Parathyroid adenoma (tissue), 2 donors: ENCODE measurements around the gene LTBP4.

ENCODE experiments used
- H2AFZ ChIP-seq: fragments of 300-600 bp; sonication (generic); one replicate; pipeline ENCODE4 v1.7.0; 2017; ENCODE audit warnings: antibody characterized with exemption, mild to moderate bottlenecking
- H3K27ac ChIP-seq: fragments of 300-600 bp; sonication (generic); one replicate; pipeline ENCODE4 v1.7.0; 2017
- H3K27me3 ChIP-seq: fragments of 300-600 bp; sonication (generic); one replicate; pipeline ENCODE4 v1.7.0; 2017; ENCODE audit warnings: low read length; ENCODE audit not compliant: control insufficient read depth, insufficient read depth
- H3K36me3 ChIP-seq: fragments of 300-600 bp; sonication (generic); one replicate; pipeline ENCODE4 v1.7.0; 2017; ENCODE audit warnings: low read length; ENCODE audit not compliant: control insufficient read depth, insufficient read depth
- H3K4me1 ChIP-seq: fragments of 300-600 bp; sonication (generic); one replicate; pipeline ENCODE4 v1.7.0; 2017; ENCODE audit warnings: control low read depth
- H3K4me2 ChIP-seq: fragments of 300-600 bp; sonication (generic); one replicate; pipeline ENCODE4 v1.7.0; 2017; ENCODE audit warnings: low read length
- H3K4me3 ChIP-seq: fragments of 300-600 bp; sonication (generic); one replicate; pipeline ENCODE4 v1.7.0; 2017; ENCODE audit warnings: low read depth, low read length
- H3K79me2 ChIP-seq: fragments of 300-600 bp; sonication (generic); one replicate; pipeline ENCODE4 v1.7.0; 2017; ENCODE audit warnings: control low read depth
- H3K9ac ChIP-seq: fragments of 300-600 bp; sonication (generic); one replicate; pipeline ENCODE4 v1.7.0; 2017; ENCODE audit warnings: mild to moderate bottlenecking
- H3K9me3 ChIP-seq: fragments of 300-600 bp; sonication (generic); one replicate; pipeline ENCODE4 v1.7.0; 2017; ENCODE audit warnings: low read length; ENCODE audit not compliant: control insufficient read depth
- TF ChIP-seq, protein P1 (sequence below): fragments of 300-600 bp; sonication (generic); IDR thresholded peaks from one replicate; pipeline ENCODE4 v1.7.0; 2017; ENCODE audit warnings: antibody characterized with exemption, mild to moderate bottlenecking
- donor health status: primary hyperparathyroidism.

LTBP4 gene

DNA sequence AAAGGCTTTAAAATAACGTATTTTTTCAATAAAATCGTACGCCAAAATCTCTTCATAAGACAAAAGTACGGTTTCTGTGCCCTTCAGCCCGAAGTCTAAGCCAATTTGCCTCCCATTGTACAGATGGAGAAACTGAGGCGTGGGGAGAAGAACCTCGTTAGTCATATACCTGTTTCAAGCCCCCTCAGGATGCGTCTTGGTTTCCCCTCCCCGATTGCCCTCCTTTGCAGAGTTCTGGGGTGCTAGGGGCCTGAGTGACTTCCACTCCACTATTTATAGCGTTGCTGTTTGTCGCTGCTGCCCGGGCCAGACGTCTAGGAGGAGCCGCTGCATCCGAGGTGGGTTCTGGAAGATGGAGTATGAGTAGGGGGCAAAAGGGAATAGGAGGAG is 2.3 kb upstream of the LTBP4 start:
- Histone ChIP-seq H3K79me2 (no peaks in the 10 kb centered on the region), H3K9me3 (no peaks in the 10 kb centered on the region), H3K27me3 (no peaks in the 10 kb centered on the region), H3K27ac (no peak overlapping the region), H3K4me3 (no peak overlapping the region), H3K4me1 (peaks cover 19% of the 10 kb centered on the region), H2AFZ (no peak overlapping the region), H3K4me2 (no peak overlapping the region), H3K9ac (no peak overlapping the region), H3K36me3 (no peaks in the 10 kb centered on the region)
- TF ChIP-seq, protein P1, sequence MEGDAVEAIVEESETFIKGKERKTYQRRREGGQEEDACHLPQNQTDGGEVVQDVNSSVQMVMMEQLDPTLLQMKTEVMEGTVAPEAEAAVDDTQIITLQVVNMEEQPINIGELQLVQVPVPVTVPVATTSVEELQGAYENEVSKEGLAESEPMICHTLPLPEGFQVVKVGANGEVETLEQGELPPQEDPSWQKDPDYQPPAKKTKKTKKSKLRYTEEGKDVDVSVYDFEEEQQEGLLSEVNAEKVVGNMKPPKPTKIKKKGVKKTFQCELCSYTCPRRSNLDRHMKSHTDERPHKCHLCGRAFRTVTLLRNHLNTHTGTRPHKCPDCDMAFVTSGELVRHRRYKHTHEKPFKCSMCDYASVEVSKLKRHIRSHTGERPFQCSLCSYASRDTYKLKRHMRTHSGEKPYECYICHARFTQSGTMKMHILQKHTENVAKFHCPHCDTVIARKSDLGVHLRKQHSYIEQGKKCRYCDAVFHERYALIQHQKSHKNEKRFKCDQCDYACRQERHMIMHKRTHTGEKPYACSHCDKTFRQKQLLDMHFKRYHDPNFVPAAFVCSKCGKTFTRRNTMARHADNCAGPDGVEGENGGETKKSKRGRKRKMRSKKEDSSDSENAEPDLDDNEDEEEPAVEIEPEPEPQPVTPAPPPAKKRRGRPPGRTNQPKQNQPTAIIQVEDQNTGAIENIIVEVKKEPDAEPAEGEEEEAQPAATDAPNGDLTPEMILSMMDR = no peak

DNA sequence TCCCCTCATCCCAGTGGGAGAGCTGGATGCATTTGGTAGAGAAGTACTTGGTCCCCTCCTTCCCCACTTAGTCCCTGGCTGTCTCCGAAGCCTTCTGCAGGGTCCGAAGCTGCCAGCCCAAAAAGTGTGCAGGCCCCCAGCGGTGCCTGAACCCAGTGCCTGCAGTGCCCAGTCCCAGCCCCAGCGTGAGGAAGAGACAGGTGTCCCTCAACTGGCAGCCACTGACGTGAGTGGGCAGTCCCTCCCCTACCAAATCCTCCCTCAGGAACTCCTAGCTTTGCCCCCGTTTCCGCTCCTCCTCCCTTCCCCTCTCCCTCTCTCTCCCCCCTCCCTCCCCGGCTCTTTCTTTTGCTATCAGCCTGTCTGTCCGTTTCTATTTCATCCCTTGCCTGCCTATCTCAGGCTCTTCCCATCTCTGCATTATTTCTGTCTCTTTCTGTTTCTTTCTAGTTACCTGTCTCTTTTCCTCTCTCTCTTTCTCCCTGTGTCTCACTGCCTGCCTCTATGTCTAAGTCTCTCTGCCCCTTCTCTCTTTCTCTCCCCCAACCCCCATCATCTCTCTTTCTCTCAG is 1.8 kb upstream of the LTBP4 start:
- Histone ChIP-seq H3K27ac (no peak overlapping the region), H3K9ac (no peak overlapping the region), H3K4me2 (no peak overlapping the region), H3K36me3 (no peaks in the 10 kb centered on the region), H3K27me3 (no peaks in the 10 kb centered on the region), H3K4me3 (no peak overlapping the region), H3K79me2 (no peaks in the 10 kb centered on the region), H3K4me1 (peaks cover 19% of the 10 kb centered on the region), H2AFZ (peak overlapping the region; percentile 39), H3K9me3 (no peaks in the 10 kb centered on the region)
- TF ChIP-seq, protein P1 = no peak

DNA sequence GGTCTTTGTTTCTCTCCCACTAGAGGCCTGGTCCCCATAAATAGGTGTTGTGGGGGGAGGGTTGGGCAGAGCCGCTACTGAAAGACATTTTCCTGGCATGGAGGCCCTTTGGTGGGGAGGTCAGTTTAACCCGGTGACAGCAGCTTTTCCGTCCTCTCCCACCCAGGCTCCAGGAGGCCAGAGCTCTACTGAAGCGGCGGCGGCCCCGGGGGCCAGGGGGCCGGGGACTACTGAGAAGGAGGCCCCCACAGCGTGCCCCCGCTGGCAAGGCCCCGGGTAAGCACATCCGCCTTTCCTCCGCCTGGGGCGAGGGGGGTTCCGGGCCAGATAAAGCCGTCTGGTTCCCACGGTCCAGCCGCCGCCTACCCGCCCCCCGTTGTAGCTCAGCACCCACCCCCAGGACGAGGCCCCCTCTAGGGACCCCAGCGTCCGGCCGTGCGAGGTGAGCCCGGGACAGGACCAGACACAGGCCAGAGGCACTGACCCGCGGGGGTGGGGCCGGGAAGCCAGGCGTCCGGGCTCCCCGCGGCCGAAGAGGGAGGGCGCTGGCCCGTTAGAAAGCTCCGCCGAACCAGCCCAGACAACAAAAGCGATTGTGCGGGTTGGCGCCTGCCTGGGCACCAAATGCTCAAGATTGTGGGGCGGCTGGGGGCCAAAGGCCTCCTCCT is 1.1 kb upstream of the LTBP4 start:
- no peak overlapping the region for H3K4me2 ChIP-seq
- TF ChIP-seq, protein P1 = no peak
- no peaks in the 10 kb centered on the region for H3K9me3 ChIP-seq
- H3K27ac ChIP-seq = no peak overlapping the region
- H3K27me3 ChIP-seq = no peaks in the 10 kb centered on the region
- no peak overlapping the region for H3K9ac ChIP-seq
- peak overlapping the region; percentile 39 for H2AFZ ChIP-seq
- H3K79me2 ChIP-seq = no peaks in the 10 kb centered on the region
- H3K4me3 ChIP-seq = no peak overlapping the region
- H3K36me3 ChIP-seq = no peaks in the 10 kb centered on the region
- H3K4me1 ChIP-seq = peaks cover 19% of the 10 kb centered on the region

DNA sequence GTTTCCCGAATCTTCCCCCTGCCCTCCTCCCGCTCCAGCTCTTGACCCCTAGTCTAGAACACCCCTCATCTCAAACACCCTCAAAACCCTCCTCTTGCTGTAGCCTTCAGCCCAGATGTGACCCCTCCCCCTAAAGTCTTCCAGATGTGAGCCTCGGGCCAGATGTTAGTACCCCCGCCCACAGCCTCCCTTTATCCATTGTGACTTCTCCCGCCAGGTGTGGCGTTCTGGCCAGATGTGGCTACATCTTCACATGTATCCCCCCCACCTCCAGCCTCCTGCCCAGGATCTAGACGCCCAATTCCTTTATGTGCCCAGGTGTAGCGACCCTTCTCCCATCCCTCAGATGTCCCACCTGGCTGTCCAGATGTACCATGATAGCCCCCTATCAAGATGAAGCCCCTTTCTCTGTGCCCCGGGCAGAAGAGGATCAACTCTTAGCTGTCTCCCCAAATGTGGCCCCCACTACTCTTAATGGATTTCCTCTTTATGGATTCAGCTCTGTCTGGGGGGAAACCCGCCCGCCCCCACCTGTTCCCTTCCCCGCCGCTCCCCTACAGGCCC is 517 bp upstream of the LTBP4 start:
- no peak overlapping the region for H3K4me3 ChIP-seq
- no peak overlapping the region for H3K27ac ChIP-seq
- no peak overlapping the region for H3K9ac ChIP-seq
- H3K79me2 ChIP-seq = no peaks in the 10 kb centered on the region
- H3K36me3 ChIP-seq = no peaks in the 10 kb centered on the region
- H3K4me1 ChIP-seq = peaks cover 19% of the 10 kb centered on the region
- no peaks in the 10 kb centered on the region for H3K9me3 ChIP-seq
- H3K4me2 ChIP-seq = peak overlapping the region; percentile 32
- no peaks in the 10 kb centered on the region for H3K27me3 ChIP-seq
- TF ChIP-seq, protein P1 = no peak
- H2AFZ ChIP-seq = no peak overlapping the region

DNA sequence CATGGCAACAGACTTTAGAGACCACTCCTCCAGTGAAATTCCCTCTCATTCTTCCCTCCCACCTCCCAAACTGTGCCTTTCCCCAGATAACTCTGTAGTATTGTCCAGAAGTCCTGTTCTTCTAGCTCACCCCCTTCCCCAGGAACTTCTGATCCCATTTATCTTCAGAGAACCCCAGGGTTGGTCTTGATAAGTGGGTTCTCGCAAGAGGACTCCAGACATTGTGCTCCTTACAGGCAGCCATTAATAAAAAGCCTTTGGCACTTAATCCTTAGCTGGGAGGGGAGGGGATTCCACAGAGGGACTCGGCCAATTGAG is 1.9 kb downstream of the LTBP4 start:
- no peaks in the 10 kb centered on the region for H3K27me3 ChIP-seq
- peak overlapping the region; percentile 66 for H3K27ac ChIP-seq
- no peaks in the 10 kb centered on the region for H3K9me3 ChIP-seq
- peaks cover 19% of the 10 kb centered on the region for H3K4me1 ChIP-seq
- peak overlapping the region; percentile 59 for H3K4me3 ChIP-seq
- TF ChIP-seq, protein P1 = no peak
- peak overlapping the region; percentile 83 for H3K4me2 ChIP-seq
- H3K9ac ChIP-seq = no peak overlapping the region
- peak overlapping the region; percentile 84 for H2AFZ ChIP-seq
- no peaks in the 10 kb centered on the region for H3K36me3 ChIP-seq
- H3K79me2 ChIP-seq = no peaks in the 10 kb centered on the region
